WTC11 (cell line): Measurements from ENCODE around the gene VRTN. TPM values are rescaled to one million over a fixed set of nuclear protein-coding genes. Genes with fewer than 3 reads are reported as not detected.

Experiments
- ATAC-seq: fragments of 200-7000 bp; cut with Tn5 transposase; 2 replicates; pipeline ENCODE4 v1.10.0; 2021; ENCODE audit warnings: mild to moderate bottlenecking, moderate library complexity
- CTCF ChIA-PET: fragments of 300-600 bp; sonication (Branson Sonifier 250); formaldehyde crosslinking; loops from one replicate; lab custom pipeline; 2021; ENCODE audit warnings: antibody characterized with exemption; lab: Charles Lee
- POLR2A ChIA-PET: fragments of 350-600 bp; sonication (Branson Sonifier 250); formaldehyde crosslinking; loops from one replicate; lab custom pipeline; 2021; ENCODE audit warnings: antibody characterized with exemption; lab: Charles Lee
- DNase-seq: peaks from one replicate; pipeline ENCODE4 v3.0.0; 2021; ENCODE audit warnings: low spot score
- H3K27ac Mint-ChIP-seq: 2 replicates; pipeline ENCODE4 v1.8.0; 2021; ENCODE audit warnings: mixed read lengths
- H3K27me3 Mint-ChIP-seq: 2 replicates; pipeline ENCODE4 v1.8.0; 2021; ENCODE audit warnings: low read depth, mild to moderate bottlenecking, moderate library complexity, mixed read lengths
- H3K36me3 Mint-ChIP-seq: 2 replicates; pipeline ENCODE4 v1.8.0; 2021; ENCODE audit warnings: mixed read lengths
- H3K4me1 Mint-ChIP-seq: 2 replicates; pipeline ENCODE4 v1.8.0; 2022; ENCODE audit warnings: mixed read lengths
- H3K4me3 Mint-ChIP-seq: 2 replicates; pipeline ENCODE4 v1.8.0; 2021; ENCODE audit warnings: mild to moderate bottlenecking, moderate library complexity, mixed read lengths
- H3K9me3 Mint-ChIP-seq: 2 replicates; pipeline ENCODE4 v1.8.0; 2021; ENCODE audit warnings: mixed read lengths
- AR ChIP-seq: fragments of 250-450 bp; sonication (Bioruptor Pico); IDR thresholded peaks from 2 replicates; pipeline ENCODE4 v1.9.0; 2021; ENCODE audit warnings: mild to moderate bottlenecking
- CBFB ChIP-seq: sonication (generic); formaldehyde crosslinking; IDR thresholded peaks from 2 replicates; pipeline ENCODE4 v1.8.1; 2022; ENCODE audit warnings: mild to moderate bottlenecking, low read depth, missing genetic modification reagents
- CREB1 ChIP-seq: sonication (generic); formaldehyde crosslinking; IDR thresholded peaks from 2 replicates; pipeline ENCODE4 v1.8.0; 2023; ENCODE audit warnings: mild to moderate bottlenecking, missing genetic modification reagents
- ELF4 ChIP-seq: sonication (generic); formaldehyde crosslinking; IDR thresholded peaks from 2 replicates; pipeline ENCODE4 v1.8.1; 2022; ENCODE audit warnings: low read depth, mild to moderate bottlenecking, moderate library complexity, missing genetic modification reagents
- ERG ChIP-seq: fragments of 250-450 bp; sonication (Bioruptor Pico); IDR thresholded peaks from 2 replicates; pipeline ENCODE4 v1.8.0; 2021; ENCODE audit warnings: mild to moderate bottlenecking
- FOXJ3 ChIP-seq: sonication (generic); formaldehyde crosslinking; IDR thresholded peaks from 2 replicates; pipeline ENCODE4 v1.9.0; 2021; ENCODE audit warnings: missing genetic modification reagents, mild to moderate bottlenecking, borderline replicate concordance
- GABPB1 ChIP-seq: sonication (generic); formaldehyde crosslinking; IDR thresholded peaks from 2 replicates; pipeline ENCODE4 v1.8.1; 2023; ENCODE audit warnings: mild to moderate bottlenecking, missing genetic modification reagents
- GRHL2 ChIP-seq: fragments of 250-450 bp; sonication (Bioruptor Pico); IDR thresholded peaks from 2 replicates; pipeline ENCODE4 v1.8.0; 2022; ENCODE audit warnings: mild to moderate bottlenecking, moderate library complexity; ENCODE audit not compliant: insufficient replicate concordance, severe bottlenecking
- HMGXB4 ChIP-seq: sonication (generic); formaldehyde crosslinking; IDR thresholded peaks from 2 replicates; pipeline ENCODE4 v1.8.1; 2023; ENCODE audit warnings: mild to moderate bottlenecking, moderate library complexity, missing genetic modification reagents
- MXD4 ChIP-seq: fragments of 250-450 bp; sonication (Bioruptor Pico); IDR thresholded peaks from 2 replicates; pipeline ENCODE4 v1.8.0; 2021; ENCODE audit warnings: mild to moderate bottlenecking, moderate library complexity, borderline replicate concordance
- NFATC4 ChIP-seq: fragments of 250-450 bp; sonication (Bioruptor Pico); IDR thresholded peaks from 2 replicates; pipeline ENCODE4 v1.9.0; 2021; ENCODE audit warnings: mild to moderate bottlenecking
- NR1H2 ChIP-seq: sonication (generic); formaldehyde crosslinking; IDR thresholded peaks from 2 replicates; pipeline ENCODE4 v1.9.0; 2021; ENCODE audit warnings: mild to moderate bottlenecking, moderate library complexity, missing genetic modification reagents
- PRRX2 ChIP-seq: fragments of 250-450 bp; sonication (Bioruptor Pico); IDR thresholded peaks from 2 replicates; pipeline ENCODE4 v1.8.0; 2021; ENCODE audit warnings: mild to moderate bottlenecking
- ZBTB43 ChIP-seq: sonication (generic); formaldehyde crosslinking; IDR thresholded peaks from 2 replicates; pipeline ENCODE4 v1.8.1; 2023; ENCODE audit warnings: mild to moderate bottlenecking, missing genetic modification reagents
- ZNF317 ChIP-seq: sonication (generic); formaldehyde crosslinking; IDR thresholded peaks from 2 replicates; pipeline ENCODE4 v1.8.1; 2023; ENCODE audit warnings: low read depth, mild to moderate bottlenecking, moderate library complexity, missing genetic modification reagents, borderline replicate concordance
- total RNA-seq: library from RNA; stranded (reverse); gene quantifications from 3 replicates; pipeline ENCODE4 v1.2.3, GENCODE V29; 2021
- TF ChIP-seq, protein P1 (sequence below): fragments of 250-450 bp; sonication (Bioruptor Pico); IDR thresholded peaks from 2 replicates; pipeline ENCODE4 v1.9.0; 2021; ENCODE audit warnings: mild to moderate bottlenecking
- TF ChIP-seq, protein P2 (sequence below): sonication (generic); formaldehyde crosslinking; IDR thresholded peaks from 2 replicates; pipeline ENCODE4 v1.8.0; 2022; ENCODE audit warnings: mild to moderate bottlenecking, missing genetic modification reagents
- TF ChIP-seq, protein P3 (sequence below): sonication (generic); formaldehyde crosslinking; IDR thresholded peaks from 2 replicates; pipeline ENCODE4 v1.8.1; 2022; ENCODE audit warnings: mild to moderate bottlenecking, moderate library complexity, missing genetic modification reagents
- TF ChIP-seq, protein P4 (sequence below): sonication (generic); formaldehyde crosslinking; IDR thresholded peaks from 2 replicates; pipeline ENCODE4 v1.8.1; 2023; ENCODE audit warnings: mild to moderate bottlenecking, missing genetic modification reagents, moderate library complexity

The VRTN gene
- total RNA-seq, 1 experiment from 2014 or later, result 106 TPM

DNA sequence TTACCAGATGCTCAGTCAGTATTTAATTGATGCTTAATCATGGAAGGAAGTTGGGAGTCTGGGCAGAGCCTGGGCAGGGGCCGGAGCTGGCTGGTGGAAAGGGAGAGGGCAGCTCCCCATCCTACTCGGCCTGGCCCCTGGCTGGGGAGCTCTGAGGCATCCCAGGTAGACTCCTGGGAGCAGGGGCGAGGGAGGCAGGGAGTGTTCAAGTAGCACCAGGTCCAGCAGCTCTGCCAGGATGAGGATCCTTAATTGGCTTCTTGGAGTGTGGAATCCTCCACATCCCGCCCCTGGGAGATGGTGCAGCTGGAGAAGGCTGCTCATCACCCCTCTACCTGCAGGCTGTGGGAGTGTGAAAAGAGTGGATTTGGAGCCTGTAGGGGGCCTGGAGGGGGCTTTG is 46.8 kb downstream of the VRTN start:
- Mint-ChIP-seq H3K27me3 (no peaks in the 10 kb centered on the region), H3K27ac (no peak overlapping the region), H3K9me3 (no peaks in the 10 kb centered on the region), H3K4me3 (no peak overlapping the region), H3K4me1 (peaks cover 41% of the 10 kb centered on the region), H3K36me3 (no peaks in the 10 kb centered on the region)
- ChIA-PET CTCF (interaction anchor here (0.6 kb wide), 2 partner anchors 31 to 32 kb away, joined by 3 read pairs; partner anchors contain the start of gene SYNDIG1L), POLR2A (interaction anchor here (1.3 kb wide), 1 partner anchor 20 kb away, joined by 3 read pairs; no protein-coding TSS in a partner anchor)
- ATAC-seq, result no peak
- DNase-seq, result no peak
- TF ChIP-seq HMGXB4 (no peak), GABPB1 (no peak), CBFB (CRISPR knock-in tag) (no peak), FOXJ3 (CRISPR knock-in tag) (no peak), ELF4 (no peak), AR (no peak), PRRX2 (CRISPR knock-in tag) (no peak), ZNF317 (CRISPR knock-in tag) (no peak)
- TF ChIP-seq, protein P1, sequence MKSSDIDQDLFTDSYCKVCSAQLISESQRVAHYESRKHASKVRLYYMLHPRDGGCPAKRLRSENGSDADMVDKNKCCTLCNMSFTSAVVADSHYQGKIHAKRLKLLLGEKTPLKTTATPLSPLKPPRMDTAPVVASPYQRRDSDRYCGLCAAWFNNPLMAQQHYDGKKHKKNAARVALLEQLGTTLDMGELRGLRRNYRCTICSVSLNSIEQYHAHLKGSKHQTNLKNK, result no peak
- TF ChIP-seq, protein P2, sequence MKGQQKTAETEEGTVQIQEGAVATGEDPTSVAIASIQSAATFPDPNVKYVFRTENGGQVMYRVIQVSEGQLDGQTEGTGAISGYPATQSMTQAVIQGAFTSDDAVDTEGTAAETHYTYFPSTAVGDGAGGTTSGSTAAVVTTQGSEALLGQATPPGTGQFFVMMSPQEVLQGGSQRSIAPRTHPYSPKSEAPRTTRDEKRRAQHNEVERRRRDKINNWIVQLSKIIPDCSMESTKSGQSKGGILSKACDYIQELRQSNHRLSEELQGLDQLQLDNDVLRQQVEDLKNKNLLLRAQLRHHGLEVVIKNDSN (CRISPR knock-in tag), result no peak
- TF ChIP-seq, protein P3, sequence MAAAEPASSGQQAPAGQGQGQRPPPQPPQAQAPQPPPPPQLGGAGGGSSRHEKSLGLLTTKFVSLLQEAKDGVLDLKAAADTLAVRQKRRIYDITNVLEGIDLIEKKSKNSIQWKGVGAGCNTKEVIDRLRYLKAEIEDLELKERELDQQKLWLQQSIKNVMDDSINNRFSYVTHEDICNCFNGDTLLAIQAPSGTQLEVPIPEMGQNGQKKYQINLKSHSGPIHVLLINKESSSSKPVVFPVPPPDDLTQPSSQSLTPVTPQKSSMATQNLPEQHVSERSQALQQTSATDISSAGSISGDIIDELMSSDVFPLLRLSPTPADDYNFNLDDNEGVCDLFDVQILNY, result no peak

- no peaks in the 10 kb centered on the region for H3K9me3 Mint-ChIP-seq
- no peaks in the 10 kb centered on the region for H3K36me3 Mint-ChIP-seq
- CTCF ChIA-PET, result interaction anchor here (0.6 to 3.1 kb wide), 23 partner anchors 9 to 136 kb away, joined by 3 to 17 read pairs (median 5); partner anchors contain the start of genes SYNDIG1L and VRTN
- peak; percentile 65 for ATAC-seq
- peaks cover 57% of the 10 kb centered on the region for H3K4me1 Mint-ChIP-seq
- H3K27me3 Mint-ChIP-seq, result no peaks in the 10 kb centered on the region
- peak overlapping the region; percentile 58 for H3K27ac Mint-ChIP-seq
- no peak overlapping the region for H3K4me3 Mint-ChIP-seq
- POLR2A ChIA-PET, result interaction anchor here (0.7 kb wide), 1 partner anchor 74 kb away, joined by 3 read pairs; no protein-coding TSS in a partner anchor
- peak; percentile 56 for DNase-seq
- no peak for TF ChIP-seq ZBTB43 (CRISPR knock-in tag)
- no peak for TF ChIP-seq ELF4
- TF ChIP-seq HMGXB4, result no peak
- no peak for TF ChIP-seq NFATC4 (CRISPR knock-in tag)
- TF ChIP-seq, protein P1, result no peak
- no peak for TF ChIP-seq NR1H2 (CRISPR knock-in tag)
- TF ChIP-seq CREB1 (CRISPR knock-in tag), result no peak
- TF ChIP-seq GRHL2 (CRISPR knock-in tag), result no peak
- TF ChIP-seq, protein P4, sequence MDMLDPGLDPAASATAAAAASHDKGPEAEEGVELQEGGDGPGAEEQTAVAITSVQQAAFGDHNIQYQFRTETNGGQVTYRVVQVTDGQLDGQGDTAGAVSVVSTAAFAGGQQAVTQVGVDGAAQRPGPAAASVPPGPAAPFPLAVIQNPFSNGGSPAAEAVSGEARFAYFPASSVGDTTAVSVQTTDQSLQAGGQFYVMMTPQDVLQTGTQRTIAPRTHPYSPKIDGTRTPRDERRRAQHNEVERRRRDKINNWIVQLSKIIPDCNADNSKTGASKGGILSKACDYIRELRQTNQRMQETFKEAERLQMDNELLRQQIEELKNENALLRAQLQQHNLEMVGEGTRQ (CRISPR knock-in tag), result no peak
- no peak for TF ChIP-seq ERG (CRISPR knock-in tag)
- no peak for TF ChIP-seq MXD4
These were observed 51.9 kb downstream of the VRTN start for GRCh38 chr14:74400031-74400685.
